Panc1 (cell line): Measurements from ENCODE around the gene SUPT6H. TPM values are rescaled to one million over a fixed set of nuclear protein-coding genes. Genes with fewer than 3 reads are reported as not detected.

Source experiments
- ATAC-seq: fragments of 200-7000 bp; cut with Tn5 transposase; 2 replicates; pipeline ENCODE4 v1.9.1; 2020; ENCODE audit warnings: mild to moderate bottlenecking, moderate library complexity
- BruUV-seq: library from RNA; stranded (reverse); fragments of 400-500 nt; replicated peaks from 2 replicates; lab custom pipeline; 2021; lab: Mats Ljungman, UMichigan
- CTCF ChIA-PET: fragments of 300-600 bp; sonication (Branson Sonifier 250); formaldehyde crosslinking; loops from one replicate; lab custom pipeline; 2022; ENCODE audit warnings: antibody characterized with exemption; lab: Charles Lee
- POLR2A ChIA-PET: fragments of 300-600 bp; sonication (Branson Sonifier 250); formaldehyde crosslinking; loops from one replicate; lab custom pipeline; 2022; ENCODE audit warnings: antibody characterized with exemption; lab: Charles Lee
- DNase-seq: peaks from one replicate; pipeline ENCODE4 v3.0.0-alpha.2; 2010; ENCODE audit warnings: low read depth, low spot score
- H3K27ac ChIP-seq: 2 replicates; pipeline ENCODE4 v1.5.1; 2011; ENCODE audit warnings: mild to moderate bottlenecking, low read length, inconsistent platforms
- H3K27me3 ChIP-seq: fragments of 200-500 bp; sonication (Bioruptor generic); 2 replicates; pipeline ENCODE4 v1.6.0; 2014; ENCODE audit warnings: low read length, inconsistent platforms; ENCODE audit not compliant: control insufficient read depth, insufficient read depth
- H3K36me3 ChIP-seq: fragments of 200-500 bp; sonication (Bioruptor generic); 2 replicates; pipeline ENCODE4 v1.5.1; 2014; ENCODE audit warnings: inconsistent platforms, mild to moderate bottlenecking, low read length, moderate library complexity; ENCODE audit not compliant: control insufficient read depth, insufficient read depth
- H3K4me1 ChIP-seq: 2 replicates; pipeline ENCODE4 v1.5.1; 2011; ENCODE audit warnings: inconsistent platforms, mild to moderate bottlenecking, low read length, moderate library complexity; ENCODE audit not compliant: control insufficient read depth, insufficient read depth
- H3K4me3 ChIP-seq, 2 experiments: 2 replicates each; pipeline ENCODE4 v1.5.1; 2011 to 2012; ENCODE audit warnings: low read depth in 2 of 2, low read length in 2 of 2, mild to moderate bottlenecking in 2 of 2, inconsistent platforms in 1 of 2, moderate library complexity in 1 of 2
- H3K9me3 ChIP-seq: fragments of 200-500 bp; sonication (Bioruptor generic); 2 replicates; pipeline ENCODE4 v1.5.1; 2014; ENCODE audit warnings: low read depth, mild to moderate bottlenecking, inconsistent platforms, low read length, moderate library complexity; ENCODE audit not compliant: control insufficient read depth, insufficient read depth
- CTCF ChIP-seq: fragments of 450-650 bp; IDR thresholded peaks from 2 replicates; pipeline ENCODE4 v1.5.1; 2017; ENCODE audit warnings: mild to moderate bottlenecking
- POLR2AphosphoS5 ChIP-seq: IDR thresholded peaks from 2 replicates; pipeline ENCODE4 v1.6.1; 2012; ENCODE audit warnings: mild to moderate bottlenecking, low read depth, low read length, moderate library complexity
- REST ChIP-seq, 2 experiments: IDR thresholded peaks; 2 replicates each; pipeline ENCODE4 v1.6.1; 2011 to 2012; ENCODE audit warnings: low read depth in 2 of 2, control low read depth in 1 of 2, low read length in 1 of 2, mild to moderate bottlenecking in 1 of 2, moderate library complexity in 1 of 2; ENCODE audit not compliant: insufficient read depth in 1 of 2
- SIN3A ChIP-seq: IDR thresholded peaks from 2 replicates; pipeline ENCODE4 v1.6.1; 2012; ENCODE audit warnings: low read depth, mild to moderate bottlenecking, low read length, moderate library complexity, borderline replicate concordance; ENCODE audit not compliant: insufficient read depth
- TCF7L2 ChIP-seq: IDR thresholded peaks from 2 replicates; pipeline ENCODE4 v1.6.1; 2011; ENCODE audit warnings: mild to moderate bottlenecking, low read depth, low read length, inconsistent platforms
- in situ Hi-C: cut with HindIII; loops from 2 replicates; pipeline ENCODE4 v1.10.0; 2016; ENCODE audit warnings: low sequenced_read_pairs, low pct_unique_long_range_greater_than_20kb
- intact Hi-C: fragments of 100-400 bp; cut with micrococcal nuclease; formaldehyde crosslinking; loops from one replicate; pipeline ENCODE4 v1.10.0; 2022; ENCODE audit not compliant: unreplicated experiment
- total RNA-seq: library from RNA; stranded (reverse); gene quantifications from one replicate; pipeline ENCODE4 v1.2.1, GENCODE V29; 2021; ENCODE audit not compliant: unreplicated experiment

The SUPT6H gene
- total RNA-seq, 1 experiment from 2014 or later = 108 TPM

GRCh38 chr17:28747801-28748750 is 86.1 kb downstream of the SUPT6H start:
- H3K4me3 ChIP-seq = no peak overlapping the region
- CTCF ChIA-PET = interaction anchor here (0.9 to 8.4 kb wide), 2 partner anchors 15 to 20 kb away, joined by 4 to 123 read pairs; partner anchors contain the start of genes NEK8 and TLCD1
- intact Hi-C loops (no loop called here), in situ Hi-C loops (no loop called here)
- POLR2A ChIA-PET = interaction anchor here (0.6 to 4.5 kb wide), 4 partner anchors 16 to 412 kb away, joined by 4 to 25 read pairs (median 5); partner anchors contain the start of genes TLCD1 and TNFAIP1
- peak overlapping the region; percentile 99 for H3K27ac ChIP-seq
- H3K27me3 ChIP-seq = no peaks in the 10 kb centered on the region
- H3K36me3 ChIP-seq = no peaks in the 10 kb centered on the region; the same call in none of the 2 replicates
- ATAC-seq (no peak), DNase-seq (no peak)
- H3K4me1 ChIP-seq = peaks cover 54% of the 10 kb centered on the region
- TF ChIP-seq REST (IDR thresholded peaks at IDR 0.05; ENCODE audit: insufficient read depth in 1 of 2, low read depth in 2 of 2, low read length in 1 of 2) = no peak
- no peak for TF ChIP-seq CTCF
- no peak for TF ChIP-seq SIN3A
- no peak for TF ChIP-seq POLR2AphosphoS5
- TF ChIP-seq TCF7L2 = no peak
- H3K9me3 ChIP-seq = no peaks in the 10 kb centered on the region
- no TSS peak for BruUV-seq

- in situ Hi-C loops = no loop called here
- H3K27me3 ChIP-seq = no peaks in the 10 kb centered on the region
- H3K36me3 ChIP-seq = no peaks in the 10 kb centered on the region; the same call in none of the 2 replicates
- BruUV-seq = no TSS peak
- intact Hi-C loops = no loop called here
- peak overlapping the region; percentile 99 for H3K27ac ChIP-seq
- ChIA-PET CTCF (interaction anchor here (0.9 to 8.4 kb wide), 3 partner anchors 14 to 145 kb away, joined by 4 to 123 read pairs (median 4); partner anchors contain the start of genes NEK8 and TLCD1), POLR2A (interaction anchor here (0.6 to 4.5 kb wide), 3 partner anchors 17 to 150 kb away, joined by 4 to 25 read pairs (median 7); partner anchors contain the start of gene TLCD1)
- ATAC-seq (0 out of 2 replicates have a peak, but pooled peaks have one; percentile 2), DNase-seq (no peak)
- no peaks in the 10 kb centered on the region for H3K9me3 ChIP-seq
- no peak overlapping the region for H3K4me3 ChIP-seq
- peaks cover 52% of the 10 kb centered on the region for H3K4me1 ChIP-seq
- TF ChIP-seq REST (IDR thresholded peaks at IDR 0.05; ENCODE audit: insufficient read depth in 1 of 2, low read depth in 2 of 2, low read length in 1 of 2) (no peak), SIN3A (no peak), CTCF (no peak), TCF7L2 (no peak), POLR2AphosphoS5 (no peak; the same call in 1 of the 2 replicates)
These were observed 87.0 kb downstream of the SUPT6H start for GRCh38 chr17:28748852-28749515.
